Astrocyte (in vitro differentiated cells and primary cell): ENCODE data around the gene LHFPL2. TPM values are rescaled to one million over a fixed set of nuclear protein-coding genes. Genes with fewer than 3 reads are reported as not detected.

Experiments used
- DNase-seq: peaks from one replicate; pipeline ENCODE4 v3.0.0-alpha.2; 2010; ENCODE audit warnings: low read depth
- FAIRE-seq: peaks from 2 replicates; lab custom pipeline; 2011; peaks lifted over from hg19 to GRCh38; lab: Jason Lieb, UNC
- H2AFZ ChIP-seq: 2 replicates; pipeline ENCODE4 v1.6.0; 2012; ENCODE audit warnings: low read depth, low read length, inconsistent platforms
- H3K27ac ChIP-seq: 2 replicates; pipeline ENCODE4 v1.5.1; 2011; ENCODE audit warnings: low read depth, low read length, inconsistent platforms
- H3K27me3 ChIP-seq: 2 replicates; pipeline ENCODE4 v1.6.0; 2011; ENCODE audit warnings: low read length, inconsistent platforms; ENCODE audit not compliant: insufficient read depth
- H3K36me3 ChIP-seq: 2 replicates; pipeline ENCODE4 v1.5.1; 2011; ENCODE audit warnings: low read length, inconsistent platforms; ENCODE audit not compliant: insufficient read depth
- H3K4me1 ChIP-seq: 2 replicates; pipeline ENCODE4 v1.5.1; 2011; ENCODE audit warnings: low read length, inconsistent platforms; ENCODE audit not compliant: insufficient read depth
- H3K4me2 ChIP-seq: 2 replicates; pipeline ENCODE4 v1.6.0; 2012; ENCODE audit warnings: low read length, inconsistent platforms
- H3K4me3 ChIP-seq: 2 replicates; pipeline ENCODE4 v1.5.1; 2011; ENCODE audit warnings: low read depth, mild to moderate bottlenecking, low read length, inconsistent platforms; ENCODE audit not compliant: insufficient read depth
- H3K79me2 ChIP-seq: 2 replicates; pipeline ENCODE4 v1.6.0; 2012; ENCODE audit warnings: mild to moderate bottlenecking, low read length, inconsistent platforms; ENCODE audit not compliant: insufficient read depth
- H3K9ac ChIP-seq: 2 replicates; pipeline ENCODE4 v1.6.0; 2012; ENCODE audit warnings: mild to moderate bottlenecking, low read length, inconsistent platforms
- H3K9me3 ChIP-seq: 2 replicates; pipeline ENCODE4 v1.5.1; 2012; ENCODE audit warnings: low read depth, mild to moderate bottlenecking, low read length, inconsistent platforms; ENCODE audit not compliant: insufficient read depth
- H4K20me1 ChIP-seq: 2 replicates; pipeline ENCODE4 v1.6.0; 2012; ENCODE audit warnings: low read length, inconsistent platforms; ENCODE audit not compliant: insufficient read depth
- H3K27ac Mint-ChIP-seq: one replicate; pipeline ENCODE4 v1.8.0; 2021; ENCODE audit warnings: mild to moderate bottlenecking, mixed read lengths; ENCODE audit not compliant: unreplicated experiment
- H3K27me3 Mint-ChIP-seq: one replicate; pipeline ENCODE4 v1.8.0; 2021; ENCODE audit warnings: low read depth, mixed read lengths; ENCODE audit not compliant: unreplicated experiment
- H3K36me3 Mint-ChIP-seq: one replicate; pipeline ENCODE4 v1.8.0; 2021; ENCODE audit warnings: low read depth, mixed read lengths; ENCODE audit not compliant: unreplicated experiment
- H3K4me1 Mint-ChIP-seq: one replicate; pipeline ENCODE4 v1.8.0; 2021; ENCODE audit warnings: low read depth, mixed read lengths; ENCODE audit not compliant: unreplicated experiment
- H3K4me3 Mint-ChIP-seq: one replicate; pipeline ENCODE4 v1.8.0; 2021; ENCODE audit warnings: mild to moderate bottlenecking, moderate library complexity, mixed read lengths; ENCODE audit not compliant: unreplicated experiment
- H3K9me3 Mint-ChIP-seq: one replicate; pipeline ENCODE4 v1.8.0; 2021; ENCODE audit warnings: mild to moderate bottlenecking, mixed read lengths; ENCODE audit not compliant: unreplicated experiment
- CTCF ChIP-seq: IDR thresholded peaks from 2 replicates; pipeline ENCODE4 v1.5.1; 2011; ENCODE audit warnings: low read depth, mild to moderate bottlenecking, inconsistent platforms, low read length, moderate library complexity; ENCODE audit not compliant: insufficient read depth
- EZH2 ChIP-seq: IDR thresholded peaks from 2 replicates; pipeline ENCODE4 v1.6.1; 2012; ENCODE audit warnings: mild to moderate bottlenecking, low read length, inconsistent platforms; ENCODE audit not compliant: insufficient read depth
- total RNA-seq: library from RNA; stranded (reverse); gene quantifications from 2 replicates; pipeline ENCODE4 v1.2.1, GENCODE V29; 2021

LHFPL2 gene
- total RNA-seq, 1 donor from 2014 or later = 17.0 TPM

GRCh38 chr5:78567617-78568016 lies 81.0 kb downstream of the LHFPL2 start:
- no peak for TF ChIP-seq CTCF
- H3K4me3 Mint-ChIP-seq = no peak overlapping the region
- Histone ChIP-seq H3K9me3 (no peaks in the 10 kb centered on the region), H3K4me1 (peaks cover 28% of the 10 kb centered on the region), H3K27ac (peak overlapping the region; percentile 75), H2AFZ (no peak overlapping the region), H3K9ac (peak overlapping the region; percentile 61), H3K36me3 (no peaks in the 10 kb centered on the region), H3K27me3 (no peaks in the 10 kb centered on the region), H4K20me1 (peaks cover 16% of the 10 kb centered on the region), H3K4me2 (no peak overlapping the region), H3K79me2 (peaks cover 54% of the 10 kb centered on the region), H3K4me3 (no peak overlapping the region)
- H3K27ac Mint-ChIP-seq = no peak overlapping the region
- H3K4me1 Mint-ChIP-seq = peaks cover 30% of the 10 kb centered on the region
- FAIRE-seq (no peak), DNase-seq (no peak)
- H3K9me3 Mint-ChIP-seq = no peaks in the 10 kb centered on the region
- no peaks in the 10 kb centered on the region for H3K36me3 Mint-ChIP-seq
- H3K27me3 Mint-ChIP-seq = no peaks in the 10 kb centered on the region

GRCh38 chr5:78566747-78567425 lies 81.7 kb downstream of the LHFPL2 start:
- Histone ChIP-seq H3K4me3 (no peak overlapping the region), H3K4me1 (peaks cover 28% of the 10 kb centered on the region), H3K9me3 (no peaks in the 10 kb centered on the region), H3K27me3 (no peaks in the 10 kb centered on the region), H4K20me1 (peaks cover 16% of the 10 kb centered on the region), H2AFZ (no peak overlapping the region), H3K79me2 (peaks cover 52% of the 10 kb centered on the region), H3K36me3 (no peaks in the 10 kb centered on the region), H3K27ac (peak overlapping the region; percentile 75), H3K9ac (peak overlapping the region; percentile 61), H3K4me2 (peak overlapping the region; percentile 53)
- Mint-ChIP-seq H3K4me1 (peaks cover 30% of the 10 kb centered on the region), H3K9me3 (no peaks in the 10 kb centered on the region), H3K27ac (no peak overlapping the region), H3K36me3 (no peaks in the 10 kb centered on the region), H3K27me3 (no peaks in the 10 kb centered on the region), H3K4me3 (no peak overlapping the region)
- DNase-seq (peak; percentile 65), FAIRE-seq (no peak)
- TF ChIP-seq EZH2 (no peak), CTCF (no peak)

GRCh38 chr5:78565395-78565794 lies 83.2 kb downstream of the LHFPL2 start:
- Histone ChIP-seq H3K4me3 (no peak overlapping the region), H4K20me1 (peaks cover 4% of the 10 kb centered on the region)

More at GRCh38 chr5:78565395-78565794, 83.2 kb downstream of the LHFPL2 start:
- no peaks in the 10 kb centered on the region for H3K36me3 Mint-ChIP-seq
- H3K27me3 Mint-ChIP-seq = no peaks in the 10 kb centered on the region
- H3K9me3 Mint-ChIP-seq = no peaks in the 10 kb centered on the region
- no peak overlapping the region for H3K4me2 ChIP-seq
- H3K27ac ChIP-seq = no peak overlapping the region
- H3K27ac Mint-ChIP-seq = no peak overlapping the region
- no peaks in the 10 kb centered on the region for H3K27me3 ChIP-seq
- no peak overlapping the region for H3K9ac ChIP-seq
- FAIRE-seq = no peak
- no peak for TF ChIP-seq EZH2
- TF ChIP-seq CTCF = no peak
- H3K4me1 Mint-ChIP-seq = peaks cover 30% of the 10 kb centered on the region
- no peak overlapping the region for H3K4me3 Mint-ChIP-seq
- H2AFZ ChIP-seq = no peak overlapping the region
- H3K36me3 ChIP-seq = no peaks in the 10 kb centered on the region
- H3K4me1 ChIP-seq = peaks cover 28% of the 10 kb centered on the region
- H3K79me2 ChIP-seq = peaks cover 44% of the 10 kb centered on the region
- no peak for DNase-seq
- H3K9me3 ChIP-seq = no peaks in the 10 kb centered on the region
